Measurements from ENCODE around the gene ARID1A.
A peak's percentile ranks its signal among the peaks of the same experiment; 100 is the strongest.

Gene ARID1A

DNA sequence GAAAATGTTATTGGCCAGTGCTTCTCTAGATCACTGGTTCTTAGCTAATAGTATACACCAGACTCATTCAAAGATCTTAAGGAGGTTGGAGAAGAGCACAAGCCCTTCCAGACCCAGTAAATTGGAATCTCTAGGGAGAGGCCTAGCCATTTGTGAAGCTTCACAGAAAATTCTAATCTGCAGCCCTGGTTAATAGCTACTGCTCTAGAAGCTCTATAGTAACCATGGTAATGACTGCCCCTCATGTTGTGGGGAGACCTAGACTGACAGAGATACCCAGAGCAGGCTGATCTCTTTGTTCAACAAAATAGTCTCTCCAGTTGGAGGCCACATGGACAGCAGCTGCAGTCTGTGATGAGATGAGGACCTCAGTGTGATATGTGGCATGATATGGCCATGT is 31.7 kb downstream of the ARID1A start:
- no peak for DNase-seq (ENCODE audit: low read depth, low spot score)

DNA sequence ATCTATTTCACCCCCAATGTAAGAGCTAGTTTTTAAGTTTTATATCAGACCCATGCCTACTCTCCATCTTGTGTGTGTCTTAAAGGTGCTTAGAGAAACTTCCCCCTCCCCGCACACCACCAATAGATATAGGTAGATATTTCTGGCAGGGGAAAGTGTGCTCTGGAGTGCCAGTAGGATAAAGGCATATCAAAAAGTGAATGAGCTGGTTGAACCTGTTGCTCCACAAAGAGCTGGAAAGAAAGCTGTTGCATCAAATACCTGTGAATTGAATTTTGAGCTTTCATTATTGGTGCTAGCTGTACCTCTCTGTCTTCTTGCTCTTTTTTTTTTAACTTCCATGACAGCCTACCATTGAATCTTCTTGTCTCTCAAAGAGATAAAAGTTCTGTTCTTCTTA is 32.8 kb downstream of the ARID1A start:
- DNase-seq (ENCODE audit: low read depth, low spot score), result no peak

DNA sequence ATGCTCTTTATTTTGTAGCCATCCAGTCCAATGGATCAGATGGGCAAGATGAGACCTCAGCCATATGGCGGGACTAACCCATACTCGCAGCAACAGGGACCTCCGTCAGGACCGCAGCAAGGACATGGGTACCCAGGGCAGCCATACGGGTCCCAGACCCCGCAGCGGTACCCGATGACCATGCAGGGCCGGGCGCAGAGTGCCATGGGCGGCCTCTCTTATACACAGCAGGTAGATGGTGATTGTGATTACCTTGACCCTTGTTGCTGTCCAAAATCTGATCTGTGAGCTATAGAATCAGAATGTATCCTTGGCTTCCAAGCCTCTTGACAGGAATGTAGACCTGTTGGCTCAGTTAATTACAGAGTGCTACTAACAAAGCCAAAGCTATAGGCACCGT is 33.8 kb downstream of the ARID1A start:
- DNase-seq (ENCODE audit: low read depth, low spot score), result no peak

DNA sequence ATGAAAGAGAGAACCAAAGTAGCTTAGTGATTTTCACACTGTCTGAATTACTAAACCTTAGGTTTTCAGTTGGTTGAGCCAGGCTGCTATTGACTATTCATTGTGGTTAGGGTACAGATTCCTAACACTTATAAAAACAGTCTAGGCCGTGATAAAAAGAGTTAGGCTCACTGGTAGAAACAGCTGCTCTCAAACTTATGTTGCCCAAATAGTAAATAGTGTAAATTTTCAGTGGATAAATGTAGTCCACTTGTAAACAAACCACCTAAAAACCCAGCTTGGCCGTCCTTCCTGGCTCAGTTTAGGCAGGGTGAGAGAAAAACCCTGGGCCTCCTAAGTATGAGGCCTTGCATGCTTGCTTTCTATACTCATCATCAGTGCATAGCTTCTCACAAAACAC is 34.9 kb downstream of the ARID1A start:
- DNase-seq (ENCODE audit: low read depth, low spot score), result no peak

DNA sequence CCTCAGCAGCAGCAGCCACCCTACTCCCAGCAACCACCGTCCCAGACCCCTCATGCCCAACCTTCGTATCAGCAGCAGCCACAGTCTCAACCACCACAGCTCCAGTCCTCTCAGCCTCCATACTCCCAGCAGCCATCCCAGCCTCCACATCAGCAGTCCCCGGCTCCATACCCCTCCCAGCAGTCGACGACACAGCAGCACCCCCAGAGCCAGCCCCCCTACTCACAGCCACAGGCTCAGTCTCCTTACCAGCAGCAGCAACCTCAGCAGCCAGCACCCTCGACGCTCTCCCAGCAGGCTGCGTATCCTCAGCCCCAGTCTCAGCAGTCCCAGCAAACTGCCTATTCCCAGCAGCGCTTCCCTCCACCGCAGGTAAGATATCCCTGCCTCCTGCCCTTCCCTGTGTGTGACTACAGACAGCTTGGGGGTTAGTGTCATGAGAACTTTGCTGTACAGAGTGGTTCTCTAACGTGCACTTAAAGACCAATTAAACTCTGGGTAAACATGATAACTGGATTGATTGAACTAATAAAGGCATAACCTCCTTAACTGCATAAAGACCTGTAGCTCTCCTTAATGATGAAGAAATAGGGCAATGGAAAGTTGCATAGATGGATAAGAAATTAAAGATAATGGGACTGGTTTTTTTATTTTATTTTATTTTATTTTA is 35.6 kb downstream of the ARID1A start:
- no peak for DNase-seq (ENCODE audit: low read depth, low spot score)

GRCh38 chr1:26733392-26733791 is 37.6 kb downstream of the ARID1A start:
- DNase-seq (ENCODE audit: low read depth, low spot score), result no peak

- no peak for DNase-seq (ENCODE audit: low read depth, low spot score)
Measured at GRCh38 chr1:26733982-26734381, 38.2 kb downstream of the ARID1A start.

GRCh38 chr1:26734501-26735058 is 38.8 kb downstream of the ARID1A start:
- DNase-seq (ENCODE audit: low read depth, low spot score), result no peak

GRCh38 chr1:26739329-26739914 is 43.6 kb downstream of the ARID1A start:
- no peak for DNase-seq (ENCODE audit: low read depth, low spot score)

- DNase-seq (ENCODE audit: low read depth, low spot score), result no peak
Measured at GRCh38 chr1:26740023-26740634, 44.3 kb downstream of the ARID1A start.

- DNase-seq (ENCODE audit: low read depth, low spot score), result no peak
Measured at GRCh38 chr1:26740952-26741351, 45.1 kb downstream of the ARID1A start.

GRCh38 chr1:26743426-26744059 is 47.7 kb downstream of the ARID1A start:
- no peak for DNase-seq (ENCODE audit: low read depth, low spot score)

- peak; percentile 47 for DNase-seq (ENCODE audit: low read depth, low spot score)
Measured at GRCh38 chr1:26744075-26744959, 48.5 kb downstream of the ARID1A start.

DNA sequence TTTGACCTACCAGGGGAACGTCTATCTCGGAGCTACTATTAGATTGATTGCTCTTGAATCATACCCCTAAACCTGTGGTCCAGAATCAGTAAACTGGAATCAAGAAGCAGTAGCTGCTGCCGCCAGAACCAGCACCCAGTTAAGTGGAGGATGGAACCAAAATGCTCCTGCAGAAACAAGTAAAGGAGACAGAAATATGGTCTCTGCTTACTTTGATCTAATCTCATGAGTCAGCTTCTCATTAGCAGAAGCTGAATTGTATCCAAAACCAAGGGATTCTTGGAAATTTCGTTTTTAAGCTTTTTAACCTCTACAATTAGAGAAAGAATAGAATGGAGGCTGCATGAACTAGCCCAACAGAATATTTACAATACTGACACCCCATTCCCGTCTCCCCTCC is 49.4 kb downstream of the ARID1A start:
- no peak for DNase-seq (ENCODE audit: low read depth, low spot score)

DNA sequence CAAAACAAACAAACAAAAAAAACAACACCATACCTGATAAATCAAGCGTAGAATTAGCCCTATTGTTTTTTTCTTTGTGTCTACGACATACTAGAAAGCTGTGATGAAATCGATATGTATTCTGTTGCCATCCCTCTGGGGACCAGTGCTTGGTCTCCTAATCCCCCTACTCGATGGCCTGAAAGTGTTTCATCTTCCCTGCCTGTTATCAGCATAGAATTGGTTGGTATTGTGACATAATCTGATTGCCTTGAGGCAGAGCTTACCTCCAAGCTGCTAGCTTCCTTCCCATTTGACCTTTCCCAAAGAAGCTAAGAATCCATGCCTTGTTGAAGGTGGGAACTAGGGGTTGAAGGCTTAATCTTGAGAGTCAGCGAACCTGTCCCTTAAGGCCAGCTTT is 51.2 kb downstream of the ARID1A start:
- no peak for DNase-seq (ENCODE audit: low read depth, low spot score)

GRCh38 chr1:26748351-26748750 is 52.5 kb downstream of the ARID1A start:
- DNase-seq (ENCODE audit: low read depth, low spot score), result no peak

GRCh38 chr1:26749458-26749857 is 53.6 kb downstream of the ARID1A start:
- no peak for DNase-seq (ENCODE audit: low read depth, low spot score)

DNA sequence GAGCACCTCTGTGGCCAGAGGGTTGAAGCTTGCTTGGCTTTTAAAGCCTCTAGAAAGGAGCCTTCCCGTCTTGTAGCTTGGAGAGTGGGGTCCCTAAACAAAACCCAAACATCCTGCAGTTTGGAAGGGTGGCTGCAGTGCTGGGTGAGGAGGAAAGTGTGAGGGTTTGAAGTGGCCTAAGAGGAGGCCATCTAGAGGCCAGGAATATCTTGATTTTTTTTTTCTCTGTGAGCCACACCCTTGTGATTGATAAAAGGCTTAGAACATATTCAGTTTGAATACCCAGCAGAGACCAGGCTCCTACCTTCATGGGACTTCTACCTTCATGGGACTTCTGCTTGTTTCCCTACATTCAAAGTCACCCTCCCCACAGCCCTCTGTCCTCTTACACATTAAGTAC is 54.6 kb downstream of the ARID1A start:
- DNase-seq (ENCODE audit: low read depth, low spot score), result no peak

GRCh38 chr1:26752519-26752918 is 56.7 kb downstream of the ARID1A start:
- DNase-seq (ENCODE audit: low read depth, low spot score), result no peak

DNA sequence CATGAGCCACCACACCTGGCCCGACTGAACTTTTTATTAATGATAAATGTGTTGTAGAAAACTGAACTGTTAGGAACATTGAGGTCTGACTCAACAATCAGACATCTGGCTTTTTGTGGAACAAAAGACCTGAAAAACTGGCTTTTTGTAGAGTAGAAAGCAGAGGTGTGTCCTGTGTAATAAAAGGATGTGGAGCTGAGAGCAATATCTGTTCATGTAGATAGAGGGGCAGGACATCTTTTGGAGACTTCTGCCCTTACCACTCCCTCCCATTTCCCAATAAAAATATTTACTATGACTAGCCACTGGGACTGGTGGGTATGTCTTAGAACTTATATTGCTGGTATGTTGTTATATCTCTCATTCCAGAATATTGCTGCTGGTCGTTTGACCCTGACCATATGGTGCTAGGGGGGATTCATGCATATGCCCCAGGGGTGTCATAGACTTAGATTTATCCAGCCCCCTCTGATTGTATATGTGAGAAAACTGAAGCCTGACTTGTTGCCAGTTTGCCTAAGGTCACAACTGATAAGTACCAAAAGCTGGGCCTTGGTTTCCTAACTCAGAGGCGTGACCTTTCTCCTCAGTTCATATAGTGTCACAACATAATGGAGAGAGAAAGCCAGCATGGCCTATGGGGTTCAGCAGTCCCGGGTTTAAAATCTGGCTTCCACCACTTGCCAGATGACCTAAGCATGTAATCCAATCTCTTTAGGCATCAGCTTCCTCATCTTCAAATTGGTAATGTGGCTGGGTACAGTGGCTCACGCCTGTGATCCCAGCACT is 58.5 kb downstream of the ARID1A start:
- DNase-seq (ENCODE audit: low read depth, low spot score), result no peak

DNA sequence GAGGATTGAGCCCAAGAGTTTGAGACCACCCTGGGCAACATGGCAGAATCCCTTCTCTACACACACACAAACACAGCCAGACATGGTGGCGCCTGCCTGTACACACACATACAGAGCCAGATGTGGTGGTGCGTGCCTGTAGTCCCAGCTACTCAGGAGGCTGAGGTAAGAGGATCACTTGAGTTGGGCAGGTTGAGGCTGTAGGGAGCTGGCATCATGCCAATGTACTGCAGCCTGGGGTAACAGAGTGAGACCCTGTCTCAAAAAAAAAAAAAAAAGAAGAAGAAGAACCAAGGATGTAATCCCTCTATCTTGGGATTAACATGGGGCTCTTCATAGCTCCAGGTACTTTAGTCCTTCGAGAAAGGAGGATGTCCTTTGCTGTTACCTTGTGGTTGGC is 62.5 kb downstream of the ARID1A start:
- no peak for DNase-seq (ENCODE audit: low read depth, low spot score)

Measured in smooth muscle cell of the brain vasculature (primary cell).